GM12878 (cell line): ENCODE data around the gene ABCF1. TPM values are rescaled to one million over a fixed set of nuclear protein-coding genes. Genes with fewer than 3 reads are reported as not detected.

Experiments
- ATF2 ChIP-seq: IDR thresholded peaks from 2 replicates; pipeline ENCODE4 v1.6.1; 2012; ENCODE audit warnings: low read length, inconsistent platforms
- ATF7 ChIP-seq: fragments of 450-650 bp; IDR thresholded peaks from 2 replicates; pipeline ENCODE4 v1.6.1; 2016; ENCODE audit warnings: low read depth, mild to moderate bottlenecking
- CHD1 ChIP-seq: IDR thresholded peaks from 2 replicates; pipeline ENCODE4 v1.6.1; 2012; ENCODE audit warnings: low read depth, low read length, improper control_type of control experiment
- CHD2 ChIP-seq: IDR thresholded peaks from 2 replicates; pipeline ENCODE4 v1.6.1; 2011; ENCODE audit warnings: low read depth, low read length, improper control_type of control experiment, borderline replicate concordance
- ELK1 ChIP-seq: IDR thresholded peaks from 2 replicates; pipeline ENCODE4 v1.6.1; 2012; ENCODE audit warnings: low read depth, low read length, improper control_type of control experiment
- HDAC6 ChIP-seq: fragments of 200-600 bp; sonication (generic); IDR thresholded peaks from one replicate; pipeline ENCODE4 v1.8.0; 2017; ENCODE audit warnings: antibody characterized with exemption; ENCODE audit not compliant: unreplicated experiment
- KLF5 ChIP-seq: fragments of 450-650 bp; IDR thresholded peaks from 2 replicates; pipeline ENCODE4 v1.6.1; 2014; ENCODE audit warnings: mild to moderate bottlenecking; ENCODE audit not compliant: partially characterized antibody
- LARP7 ChIP-seq: fragments of 450-650 bp; IDR thresholded peaks from 2 replicates; pipeline ENCODE4 v1.6.1; 2017; ENCODE audit warnings: mild to moderate bottlenecking
- NFIC ChIP-seq: IDR thresholded peaks from 2 replicates; pipeline ENCODE4 v1.6.1; 2012; ENCODE audit warnings: low read depth, mild to moderate bottlenecking, inconsistent platforms, low read length, moderate library complexity
- NFYB ChIP-seq: IDR thresholded peaks from 2 replicates; pipeline ENCODE4 v1.6.1; 2011; ENCODE audit warnings: low read depth, mild to moderate bottlenecking, low read length, improper control_type of control experiment, moderate library complexity; ENCODE audit not compliant: insufficient read depth
- NR2F1 ChIP-seq: fragments of 450-650 bp; conservative IDR thresholded peaks from 2 replicates; pipeline ENCODE4 v1.6.1; 2017; ENCODE audit warnings: mild to moderate bottlenecking
- PAX5 ChIP-seq: IDR thresholded peaks from 2 replicates; pipeline ENCODE4 v1.6.1; 2011; ENCODE audit warnings: low read depth, low read length, borderline replicate concordance
- PKNOX1 ChIP-seq: fragments of 450-650 bp; IDR thresholded peaks from 2 replicates; pipeline ENCODE4 v1.6.1; 2016; ENCODE audit warnings: mild to moderate bottlenecking
- POLR2A ChIP-seq: IDR thresholded peaks from 2 replicates; pipeline ENCODE4 v1.6.1; 2011; ENCODE audit warnings: low read depth, mild to moderate bottlenecking, low read length
- POLR2AphosphoS5 ChIP-seq: IDR thresholded peaks from 2 replicates; pipeline ENCODE4 v1.6.1; 2011; ENCODE audit warnings: mild to moderate bottlenecking, low read length, inconsistent platforms
- RBBP5 ChIP-seq: fragments of 200-600 bp; sonication (generic); conservative IDR thresholded peaks from 2 replicates; pipeline ENCODE4 v1.6.1; 2016
- RUNX3 ChIP-seq: IDR thresholded peaks from 2 replicates; pipeline ENCODE4 v1.6.1; 2012; ENCODE audit warnings: low read length, inconsistent platforms
- SKIL ChIP-seq: fragments of 450-650 bp; IDR thresholded peaks from 2 replicates; pipeline ENCODE4 v1.6.1; 2017; ENCODE audit warnings: mild to moderate bottlenecking, low read depth, inconsistent platforms; ENCODE audit not compliant: poor library complexity, severe bottlenecking
- STAT3 ChIP-seq: IDR thresholded peaks from 2 replicates; pipeline ENCODE4 v1.6.1; 2011; ENCODE audit warnings: low read depth, low read length, improper control_type of control experiment
- TAF1 ChIP-seq: IDR thresholded peaks from 2 replicates; pipeline ENCODE4 v1.6.1; 2011; ENCODE audit warnings: mild to moderate bottlenecking, low read depth, low read length, borderline replicate concordance
- YBX1 ChIP-seq: fragments of 450-650 bp; IDR thresholded peaks from 2 replicates; pipeline ENCODE4 v1.6.1; 2016; ENCODE audit warnings: antibody characterized with exemption
- ZNF217 ChIP-seq: fragments of 450-650 bp; IDR thresholded peaks from 2 replicates; pipeline ENCODE4 v1.6.1; 2017; ENCODE audit warnings: antibody characterized with exemption, mild to moderate bottlenecking
- ZSCAN29 ChIP-seq: fragments of 450-650 bp; IDR thresholded peaks from 2 replicates; pipeline ENCODE4 v1.6.1; 2017; ENCODE audit warnings: mild to moderate bottlenecking, moderate library complexity
- polyA plus RNA-seq, 11 experiments: library from polyadenylated mRNA; depleted of rRNA in 4 of 11; unstranded in 6 of 11; stranded (reverse) in 5 of 11; fragments of >200 nt; fragmentation: Nextera tagmentation in 4 of 11; fragmentation: Illumina TruSeq in 1 of 11; extraction: Ambion mirVana in 4 of 11; extraction: Trizol in 1 of 11; gene quantifications; 1 replicate in 1 of 11; 2 replicates in 10 of 11; pipeline versions ENCODE4 v1.2.1 to v1.2.3, GENCODE V29; 2011 to 2016; ENCODE audit warnings: inconsistent platforms in 2 of 11, missing spikeins in 2 of 11, low read depth in 1 of 11
- total RNA-seq, 4 experiments: library from RNA; depleted of rRNA in 3 of 4; stranded (reverse); fragments of >200 nt in 3 of 4; fragmentation: Illumina TruSeq in 1 of 4; extraction: Trizol in 1 of 4; gene quantifications; 2 replicates each; pipeline versions ENCODE4 v1.2.1 to v1.2.3, GENCODE V29; 2013 to 2021
- TF ChIP-seq, protein P1 (sequence below): fragments of 450-650 bp; IDR thresholded peaks from 2 replicates; pipeline ENCODE4 v1.6.1; 2018; ENCODE audit warnings: borderline replicate concordance, mild to moderate bottlenecking; ENCODE audit not compliant: partially characterized antibody

Gene ABCF1
- total and polyA plus RNA-seq, 10 of the 15 experiments (the other 5 are each of a cell fraction or from before 2014, with no cell fraction given) = 21.3 to 79.6 (median 55.9) TPM

DNA sequence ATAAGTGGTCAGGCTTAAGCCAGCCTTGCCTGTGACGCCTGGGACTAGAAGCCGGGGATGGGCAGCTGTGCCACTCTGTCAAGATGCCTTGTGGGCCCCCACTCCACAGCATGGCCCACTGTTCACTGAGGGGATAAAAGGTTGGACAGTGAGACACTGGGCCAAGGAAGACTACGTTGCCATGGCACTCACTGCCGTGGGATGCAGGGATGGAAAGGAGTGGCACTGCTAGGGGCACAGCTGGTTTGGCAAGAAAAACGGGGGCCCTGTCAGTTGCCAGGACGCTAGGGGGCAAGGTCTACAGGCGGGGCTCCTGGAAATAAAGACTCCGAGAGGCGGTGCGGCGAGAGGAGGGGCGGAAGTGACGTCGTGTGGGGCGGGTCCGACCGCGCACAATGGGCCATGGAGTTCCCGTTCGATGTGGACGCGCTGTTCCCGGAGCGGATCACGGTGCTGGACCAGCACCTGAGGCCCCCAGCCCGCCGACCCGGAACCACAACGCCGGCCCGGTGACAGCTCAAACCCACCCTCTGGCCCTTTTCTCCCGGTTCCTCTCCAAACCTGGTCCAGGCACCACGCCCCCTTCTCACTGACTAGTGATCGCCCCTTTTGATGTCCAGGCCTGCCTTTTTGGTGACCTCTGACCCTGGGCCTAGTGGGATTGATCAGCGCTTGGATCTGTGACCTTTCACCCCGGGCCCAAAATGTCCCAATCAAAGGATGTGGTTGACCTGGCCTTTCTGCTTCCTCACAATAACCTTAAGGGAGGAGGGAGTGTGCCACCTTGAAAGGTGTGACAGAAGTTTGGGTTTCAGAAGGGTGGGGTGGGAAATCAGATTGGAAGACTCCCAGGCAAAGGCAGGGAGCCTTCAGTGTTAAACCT lies 55.5 kb downstream of the ABCF1 start, which contains the start of gene ATAT1 (continued):
- TF ChIP-seq SKIL (no peak), RBBP5 (no peak), RUNX3 (peak; percentile 1; the same call in 1 of the 2 replicates), PKNOX1 (no peak), NFYB (no peak), PAX5 (peak; percentile 22; the same call in 1 of the 2 replicates), KLF5 (no peak), STAT3 (no peak), NFIC (no peak), NR2F1 (peak; percentile 95), LARP7 (peak; percentile 55; the same call in 1 of the 2 replicates), CHD1 (no peak), YBX1 (no peak), ELK1 (peak; percentile 38), ZSCAN29 (no peak), HDAC6 (no peak), POLR2A (peak; percentile 97), ATF2 (no peak), ZNF217 (no peak), CHD2 (peak; percentile 39; the same call in 1 of the 2 replicates), ATF7 (peak; percentile 43; the same call in 1 of the 2 replicates), POLR2AphosphoS5 (peak; percentile 82; the same call in 1 of the 2 replicates), TAF1 (peak; percentile 68; the same call in 1 of the 2 replicates)
- TF ChIP-seq, protein P1, sequence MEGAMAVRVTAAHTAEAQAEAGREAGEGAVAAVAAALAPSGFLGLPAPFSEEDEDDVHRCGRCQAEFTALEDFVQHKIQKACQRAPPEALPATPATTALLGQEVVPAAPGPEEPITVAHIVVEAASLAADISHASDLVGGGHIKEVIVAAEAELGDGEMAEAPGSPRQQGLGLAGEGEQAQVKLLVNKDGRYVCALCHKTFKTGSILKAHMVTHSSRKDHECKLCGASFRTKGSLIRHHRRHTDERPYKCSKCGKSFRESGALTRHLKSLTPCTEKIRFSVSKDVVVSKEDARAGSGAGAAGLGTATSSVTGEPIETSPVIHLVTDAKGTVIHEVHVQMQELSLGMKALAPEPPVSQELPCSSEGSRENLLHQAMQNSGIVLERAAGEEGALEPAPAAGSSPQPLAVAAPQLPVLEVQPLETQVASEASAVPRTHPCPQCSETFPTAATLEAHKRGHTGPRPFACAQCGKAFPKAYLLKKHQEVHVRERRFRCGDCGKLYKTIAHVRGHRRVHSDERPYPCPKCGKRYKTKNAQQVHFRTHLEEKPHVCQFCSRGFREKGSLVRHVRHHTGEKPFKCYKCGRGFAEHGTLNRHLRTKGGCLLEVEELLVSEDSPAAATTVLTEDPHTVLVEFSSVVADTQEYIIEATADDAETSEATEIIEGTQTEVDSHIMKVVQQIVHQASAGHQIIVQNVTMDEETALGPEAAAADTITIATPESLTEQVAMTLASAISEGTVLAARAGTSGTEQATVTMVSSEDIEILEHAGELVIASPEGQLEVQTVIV = no peak
